ENCODE results near the gene SRRM2.

- TF ChIP-seq CTCF (conservative IDR thresholded peaks at IDR 0.05; ENCODE audit: low read length) (no peak), EZH2phosphoT487 (IDR thresholded peaks at IDR 0.05; ENCODE audit: borderline replicate concordance) (no peak)
Measured at GRCh38 chr16:2708955-2709587, 43.4 kb upstream of the SRRM2 start.
